Adipose tissue (tissue), 3 donors: ENCODE measurements around the gene CCDC136. TPM values are rescaled to one million over a fixed set of nuclear protein-coding genes. Genes with fewer than 3 reads are reported as not detected.

Source experiments
- H3K27ac ChIP-seq: one replicate; pipeline ENCODE4 v1.5.1; 2013; ENCODE audit warnings: low read depth, low read length
- WGBS, 3 donors: extraction: QIAGEN DNeasy Blood & Tissue Kit; methylation state at CpG; one replicate each; pipeline ENCODE4 v1.1.7; 2013; 5-methylcytosine and 5-hydroxymethylcytosine counted together
- polyA plus RNA-seq, 3 donors: library from polyadenylated mRNA; stranded (reverse); fragments of 200-250 nt; gene quantifications; one replicate each; pipeline ENCODE4 v1.2.3, GENCODE V29; 2013
- donor health status: healthy with polysubstance abuse.
- donor health status: Bipolar disorder and iron deficiency.
- donor health status: healthy.

CCDC136 gene
- polyA plus RNA-seq, 3 donors = 0.79 to 2.8 (median 1.1) TPM

DNA sequence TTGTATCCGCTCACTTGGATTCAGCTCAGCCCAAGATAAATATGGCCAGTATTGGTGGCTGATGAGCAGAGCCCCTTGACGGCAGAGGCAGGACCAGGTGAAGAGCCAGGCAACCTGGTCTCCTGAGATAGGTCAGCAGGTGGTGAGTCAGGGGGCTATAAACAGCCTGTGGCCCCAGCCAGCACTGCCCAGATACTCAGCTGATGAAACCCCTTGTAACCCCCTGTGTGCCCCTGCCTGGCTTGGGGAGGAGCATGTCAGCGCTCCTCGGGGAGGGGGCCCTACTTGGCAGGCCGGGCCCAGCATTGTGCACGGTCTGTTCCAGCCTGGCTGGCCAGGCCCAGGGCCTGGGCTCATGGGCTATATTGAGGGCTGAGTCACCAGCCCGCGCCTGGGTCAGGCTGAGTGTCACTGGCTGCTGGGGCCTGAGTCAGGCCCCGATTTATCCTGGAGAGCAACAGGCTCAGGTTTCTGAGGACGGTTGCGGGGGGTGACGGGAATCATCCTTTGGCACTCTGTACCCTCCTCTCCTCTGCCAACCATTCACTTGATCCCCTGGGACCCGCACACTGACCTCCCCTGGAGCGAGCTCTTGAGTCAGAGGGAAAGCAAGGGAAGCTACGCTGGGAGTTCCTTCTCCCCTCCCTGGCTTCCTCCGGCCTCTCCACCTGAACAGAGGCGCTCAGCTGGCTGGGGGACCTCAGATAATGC is 35.6 kb downstream of the CCDC136 start:
- H3K27ac ChIP-seq = no peak overlapping the region
- WGBS, 3 donors = 82 to 92% (median 83%) methylated on average over 17 of the region's 17 CpGs

DNA sequence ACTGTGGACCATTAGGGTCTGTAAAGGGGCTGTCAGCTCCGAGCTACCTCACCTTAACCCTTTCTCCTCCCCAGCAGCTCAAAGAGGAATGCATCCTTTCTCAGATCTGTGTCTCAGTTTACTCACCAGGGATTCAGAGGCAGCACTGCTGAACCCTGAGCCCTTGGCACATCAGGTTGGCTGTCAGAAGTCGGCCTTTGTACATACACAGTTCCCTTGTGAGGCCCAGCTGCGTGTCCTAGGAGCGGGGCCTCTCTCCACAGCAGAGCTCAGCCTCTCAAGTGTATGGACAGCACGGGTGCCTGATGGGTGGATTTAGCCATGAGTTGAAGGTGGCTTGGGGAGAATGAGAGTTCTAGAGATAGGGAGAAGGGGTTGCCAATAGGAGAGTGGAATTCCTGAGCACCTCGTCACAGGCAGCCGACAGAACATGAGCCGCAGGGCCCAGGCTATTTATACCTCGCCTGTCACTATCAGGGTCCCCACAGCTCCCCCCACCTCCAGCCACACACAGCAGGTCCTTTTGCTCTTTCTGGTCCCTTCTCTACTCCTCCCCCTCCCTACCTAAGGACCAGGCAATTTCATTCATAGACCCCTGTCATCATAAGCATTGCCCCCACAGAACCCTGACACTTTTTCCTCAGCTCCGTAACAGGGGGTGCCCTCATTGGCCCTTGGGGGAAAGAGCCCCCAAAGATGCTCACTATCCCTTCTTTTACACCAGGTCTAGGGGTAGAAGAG is 36.4 kb downstream of the CCDC136 start:
- H3K27ac ChIP-seq = no peak overlapping the region
- WGBS, 3 donors = 75 to 82% (median 78%) methylated on average over 10 of the region's 10 CpGs

DNA sequence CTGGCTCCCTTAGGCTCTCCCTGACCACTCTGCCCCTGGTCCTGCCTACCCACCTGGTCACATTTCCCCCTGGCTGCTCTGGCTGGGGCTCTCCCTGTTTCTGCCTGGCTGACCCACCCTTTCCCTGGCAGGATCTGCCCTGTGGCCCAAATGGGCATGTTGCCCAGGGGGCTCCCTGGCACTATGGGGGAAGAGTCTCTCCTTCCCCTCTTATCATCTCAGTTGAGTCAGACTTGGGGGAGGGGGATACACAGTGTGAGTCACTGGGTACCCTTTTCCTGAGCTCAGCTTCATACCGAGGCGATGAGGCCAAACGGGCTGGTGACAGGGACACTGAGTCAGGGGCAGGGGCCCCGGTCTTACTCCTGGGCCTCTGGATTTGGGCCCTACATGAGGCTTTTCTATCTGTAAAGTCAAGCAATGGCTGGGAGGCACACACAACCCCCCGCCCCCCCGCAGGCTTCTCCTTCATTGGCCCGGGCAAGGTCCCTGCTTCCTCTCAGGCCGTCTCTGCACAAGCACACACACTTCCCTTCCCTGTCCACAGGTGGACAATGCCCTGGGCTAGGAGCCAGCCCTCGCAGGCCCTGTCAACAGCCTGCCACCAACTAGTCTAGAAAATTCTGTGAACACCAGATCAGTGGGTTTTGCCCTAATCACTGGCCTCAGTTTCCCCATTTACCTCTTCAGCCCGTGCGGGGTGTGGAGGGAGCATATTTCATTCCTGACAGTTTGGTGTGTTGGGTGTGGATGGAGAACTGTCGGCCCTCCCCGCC is 37.8 kb downstream of the CCDC136 start:
- H3K27ac ChIP-seq = no peak overlapping the region
- WGBS, 3 donors = 20 to 28% (median 23%) methylated on average over 13 of the region's 13 CpGs

DNA sequence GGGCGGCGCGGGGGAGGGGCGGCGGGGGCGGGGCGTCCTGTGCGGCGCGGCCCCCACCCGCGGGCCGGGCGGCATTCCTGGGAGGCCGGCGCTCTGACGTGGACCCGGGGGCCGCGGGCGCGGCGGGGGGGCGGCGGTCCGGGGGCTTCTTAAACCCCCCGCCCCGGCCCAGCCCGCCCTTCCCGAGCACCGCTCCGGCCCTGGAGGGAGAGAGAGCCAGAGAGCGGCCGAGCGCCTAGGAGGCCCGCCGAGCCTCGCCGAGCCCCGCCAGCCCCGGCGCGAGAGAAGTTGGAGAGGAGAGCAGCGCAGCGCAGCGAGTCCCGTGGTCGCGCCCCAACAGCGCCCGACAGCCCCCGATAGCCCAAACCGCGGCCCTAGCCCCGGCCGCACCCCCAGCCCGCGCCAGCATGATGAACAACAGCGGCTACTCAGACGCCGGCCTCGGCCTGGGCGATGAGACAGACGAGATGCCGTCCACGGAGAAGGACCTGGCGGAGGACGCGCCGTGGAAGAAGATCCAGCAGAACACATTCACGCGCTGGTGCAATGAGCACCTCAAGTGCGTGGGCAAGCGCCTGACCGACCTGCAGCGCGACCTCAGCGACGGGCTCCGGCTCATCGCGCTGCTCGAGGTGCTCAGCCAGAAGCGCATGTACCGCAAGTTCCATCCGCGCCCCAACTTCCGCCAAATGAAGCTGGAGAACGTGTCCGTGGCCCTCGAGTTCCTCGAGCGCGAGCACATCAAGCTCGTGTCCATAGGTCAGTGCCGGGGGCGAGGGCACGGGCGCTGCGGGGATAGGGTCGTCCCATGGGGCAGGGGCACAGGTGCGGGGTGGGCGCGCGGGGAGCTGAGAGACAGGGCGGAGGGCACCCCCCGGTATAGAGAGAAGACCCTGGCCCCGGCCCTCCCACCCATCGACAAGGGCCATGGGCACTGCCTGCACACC is 38.7 kb downstream of the CCDC136 start, which contains the start of gene FLNC:
FLNC (plus strand) TSS at position 176 of the 947 bp plus-strand sequence; CDS start at position 408, 232 bp downstream.
- H3K27ac ChIP-seq = no peak within 1 kb of the TSS
- 1 to 2% (median 2%) methylated on average over 82 to 109 of the region's 109 CpGs for WGBS, 3 donors

DNA sequence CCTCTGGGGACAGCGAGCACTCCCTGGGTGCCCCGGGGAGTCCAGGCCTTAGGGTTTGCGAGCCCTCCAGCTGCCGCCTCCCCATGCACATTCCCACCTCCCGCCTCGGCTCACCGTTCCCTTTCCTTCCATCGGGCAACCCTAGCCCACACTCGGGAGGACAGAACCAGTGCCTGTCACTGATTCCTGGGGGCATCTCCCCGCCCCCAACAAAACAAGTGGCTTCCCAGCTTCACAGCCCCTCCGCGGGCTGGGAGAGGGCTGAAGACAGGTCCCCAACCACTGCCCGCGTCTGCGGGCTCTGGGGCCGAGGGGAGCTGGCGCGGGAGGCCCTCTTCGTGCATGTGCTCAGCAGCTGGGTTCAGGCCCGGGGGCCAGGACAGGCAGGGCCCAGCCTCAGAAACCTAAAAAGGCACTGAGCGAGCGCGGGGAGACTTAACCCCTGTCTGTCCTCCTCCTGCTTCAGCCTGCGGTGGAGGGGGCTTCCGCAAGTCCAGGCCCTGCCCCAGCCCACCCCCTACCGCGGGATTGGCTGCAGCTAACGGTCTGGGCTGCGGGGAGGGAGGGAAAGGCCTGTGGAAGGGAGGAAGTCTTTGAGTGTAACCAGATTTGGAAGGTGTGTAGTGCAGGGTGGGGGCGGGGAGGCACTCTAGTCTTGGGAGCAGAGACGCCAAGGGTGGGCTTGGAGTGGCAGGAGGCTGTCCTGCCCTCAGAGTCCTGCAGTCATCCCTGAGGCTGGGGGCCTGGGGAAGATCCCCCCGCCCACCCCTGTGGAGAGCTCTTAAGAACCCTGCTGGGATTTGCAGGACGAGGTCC is 39.6 kb downstream of the CCDC136 start:
- H3K27ac ChIP-seq = no peak overlapping the region
- WGBS, 3 donors = 6 to 16% (median 9%) methylated on average over 26 to 33 of the region's 33 CpGs

DNA sequence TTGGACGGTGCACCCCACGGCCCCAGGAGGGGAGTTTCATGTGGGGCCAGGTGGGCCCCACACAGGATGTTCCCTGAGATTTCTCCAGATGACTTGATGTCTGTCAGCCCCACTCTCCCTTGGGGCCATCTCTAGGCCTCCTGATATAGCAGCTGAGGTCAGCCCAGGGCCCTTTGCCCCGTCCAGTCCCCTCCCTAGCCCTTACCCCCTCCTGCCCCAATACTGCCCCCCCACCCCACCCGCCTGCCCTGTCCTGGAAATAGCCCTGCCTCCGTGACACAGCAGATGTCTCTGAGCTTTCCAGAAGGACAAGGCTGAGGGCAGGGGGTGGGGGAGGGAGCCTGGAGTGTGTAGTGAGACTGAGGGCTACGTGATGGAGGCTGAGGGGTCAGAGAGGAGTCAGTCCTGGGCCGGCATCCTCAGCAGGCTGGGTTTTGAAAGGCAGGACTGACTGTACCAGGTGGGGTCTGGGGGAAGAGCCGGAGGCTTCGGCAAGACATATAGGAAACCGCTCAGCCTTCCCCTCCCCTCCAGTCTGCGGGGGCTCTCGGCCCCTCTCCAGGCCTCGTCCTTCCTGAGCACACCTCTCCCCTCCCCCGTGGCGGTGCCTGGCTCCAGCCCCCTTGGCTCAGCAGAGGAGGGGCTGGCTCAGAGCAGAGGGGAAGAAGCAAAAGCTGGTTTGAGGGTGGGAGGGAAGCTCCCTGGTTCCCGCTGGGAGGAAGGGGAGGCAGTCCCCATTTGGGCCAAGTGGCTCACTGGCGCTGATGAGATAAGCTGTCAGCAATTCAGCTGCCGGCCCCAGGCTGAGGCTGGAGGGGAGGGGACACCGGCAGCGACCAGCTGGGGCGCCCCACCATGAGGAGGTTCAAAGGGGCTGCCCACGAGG is 40.5 kb downstream of the CCDC136 start:
- no peak overlapping the region for H3K27ac ChIP-seq
- 5 to 22% (median 9%) methylated on average over 17 to 22 of the region's 22 CpGs for WGBS, 3 donors

DNA sequence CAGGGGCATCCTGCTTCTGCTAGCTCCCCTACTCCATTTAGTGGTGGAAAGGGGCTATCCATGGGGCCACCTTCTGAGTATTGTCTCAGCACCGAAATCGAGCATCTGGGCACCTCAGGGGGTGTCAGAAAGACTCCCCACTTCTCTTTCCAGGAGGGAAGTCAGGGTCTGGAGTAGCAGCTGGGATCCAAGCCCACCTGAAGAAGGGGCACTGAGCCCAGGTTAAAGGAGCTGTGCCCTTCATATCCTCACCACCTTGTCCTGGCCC is 41.0 kb downstream of the CCDC136 start:
- 14 to 44% (median 17%) methylated on average over 2 of the region's 2 CpGs for WGBS, 3 donors
- no peak overlapping the region for H3K27ac ChIP-seq

DNA sequence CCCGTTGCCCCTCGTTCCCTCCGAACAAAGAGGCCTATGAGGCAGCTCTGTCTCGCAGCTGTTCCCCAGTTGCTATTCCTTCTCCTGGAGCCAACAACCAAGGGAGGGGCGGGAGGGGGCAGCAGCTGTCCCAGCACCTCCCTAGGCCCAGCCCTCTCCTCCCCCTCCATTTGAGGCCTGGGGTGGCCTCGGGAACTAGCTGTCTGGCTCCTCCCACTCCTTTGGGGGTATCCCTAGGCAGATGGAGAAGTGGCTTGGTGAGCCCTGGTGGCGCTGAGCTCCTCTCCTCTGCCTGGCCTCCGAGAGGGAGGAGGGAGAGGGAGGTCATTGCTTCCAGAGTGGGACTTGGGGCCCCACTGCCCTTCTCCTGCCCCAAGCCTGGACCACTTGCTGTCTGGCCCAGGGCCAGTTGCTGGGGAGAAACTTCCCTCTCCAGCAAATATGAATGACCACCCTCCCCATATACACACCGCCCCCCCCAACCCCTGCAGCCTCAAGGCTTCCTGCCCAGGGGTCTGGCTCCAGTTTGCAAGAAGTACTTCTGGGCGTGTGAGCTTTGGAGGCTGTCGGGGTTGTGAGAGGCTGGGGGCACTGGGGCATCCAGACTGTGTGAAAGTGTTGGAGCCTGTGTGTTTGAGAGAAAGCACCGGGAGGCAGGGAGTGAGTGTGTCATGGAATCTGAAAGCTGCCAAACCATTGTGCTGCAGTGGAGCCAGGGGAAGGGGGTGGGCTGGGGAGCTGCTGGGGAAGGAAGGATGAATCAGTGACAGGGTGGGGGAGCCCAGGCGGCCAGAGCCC is 41.6 kb downstream of the CCDC136 start:
- WGBS, 3 donors = 13 to 23% (median 15%) methylated on average over 11 to 13 of the region's 13 CpGs
- no peak overlapping the region for H3K27ac ChIP-seq

DNA sequence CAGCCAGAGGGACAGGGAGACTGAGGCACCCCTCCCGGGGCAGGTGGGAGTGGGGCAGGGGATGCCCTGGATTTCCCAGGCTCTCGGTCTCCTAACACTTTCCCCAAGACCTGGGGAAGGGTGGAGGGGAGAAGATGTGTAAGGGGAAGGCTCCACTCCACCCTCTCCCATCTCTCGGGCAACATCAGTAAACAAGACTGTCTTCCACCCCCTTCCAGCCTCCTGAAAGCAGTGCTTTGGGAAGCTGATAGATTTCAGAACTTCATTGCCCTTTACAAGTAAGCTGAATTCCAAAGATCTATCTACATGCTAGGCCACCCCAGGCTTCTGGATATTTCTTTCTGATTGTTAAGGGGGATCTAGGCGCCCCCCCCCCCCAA is 42.2 kb downstream of the CCDC136 start:
- no peak overlapping the region for H3K27ac ChIP-seq
- WGBS, 3 donors = 35 to 38% (median 36%) methylated on average over 4 of the region's 4 CpGs

DNA sequence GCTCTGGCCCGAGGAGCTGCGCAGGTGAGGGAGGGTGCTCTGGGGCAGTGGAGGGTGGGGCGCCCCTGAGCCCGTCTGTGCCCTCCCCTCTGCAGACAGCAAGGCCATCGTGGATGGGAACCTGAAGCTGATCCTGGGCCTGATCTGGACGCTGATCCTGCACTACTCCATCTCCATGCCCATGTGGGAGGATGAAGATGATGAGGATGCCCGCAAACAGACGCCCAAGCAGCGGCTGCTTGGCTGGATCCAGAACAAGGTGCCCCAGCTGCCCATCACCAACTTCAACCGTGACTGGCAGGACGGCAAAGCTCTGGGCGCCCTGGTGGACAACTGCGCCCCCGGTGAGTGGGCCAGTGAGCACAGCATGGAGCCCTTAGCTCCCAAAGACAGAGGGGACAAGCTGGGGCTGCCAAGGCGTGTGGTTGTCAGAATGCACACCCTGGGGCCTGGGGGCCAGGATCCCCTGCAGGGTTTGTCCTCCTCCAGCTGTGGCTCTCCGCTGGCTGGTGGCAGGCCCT is 43.5 kb downstream of the CCDC136 start:
- no peak overlapping the region for H3K27ac ChIP-seq
- WGBS, 3 donors = 84 to 94% (median 88%) methylated on average over 16 of the region's 16 CpGs

DNA sequence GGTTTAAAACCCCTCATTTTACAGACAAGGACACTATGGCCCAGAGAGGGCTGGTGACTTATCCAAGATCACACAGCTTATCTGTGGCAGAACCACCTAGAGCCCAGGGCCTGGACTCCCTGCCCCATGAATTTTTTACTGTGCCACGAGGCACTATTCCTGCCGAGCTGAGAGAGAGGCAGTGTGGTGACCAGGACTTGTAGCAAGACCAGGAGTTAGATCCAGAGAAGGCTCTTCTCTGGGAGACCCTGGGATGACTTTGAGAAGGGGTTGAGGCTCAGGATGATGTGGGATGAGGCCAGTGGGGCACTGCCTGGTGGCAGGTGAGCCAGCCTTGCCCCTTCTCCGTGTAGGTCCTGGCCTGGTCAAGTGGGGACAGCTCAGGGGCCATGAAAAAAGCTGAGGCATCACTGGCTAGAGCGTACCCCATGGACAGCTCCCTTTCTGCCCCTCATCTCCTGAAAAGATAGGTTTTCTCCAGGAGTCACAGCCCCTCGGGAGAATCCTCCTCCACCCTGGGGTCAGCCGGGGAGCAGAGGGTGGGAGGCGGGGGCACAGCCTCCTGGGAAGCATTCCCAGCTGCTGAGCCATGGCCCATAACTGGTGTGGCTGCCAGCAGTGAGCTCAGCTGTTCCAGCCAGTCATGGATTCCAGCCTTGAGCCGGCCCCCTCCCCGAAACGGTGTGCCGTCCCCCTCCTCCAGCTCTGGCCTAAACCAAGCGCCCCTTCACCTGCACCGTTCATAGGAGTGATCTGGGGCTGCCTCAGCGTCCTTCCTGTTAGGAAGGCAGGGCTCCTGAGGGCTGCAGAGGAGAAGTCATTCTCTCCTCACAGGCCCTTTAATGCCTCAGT is 44.2 kb downstream of the CCDC136 start:
- WGBS, 3 donors = 67 to 71% (median 69%) methylated on average over 14 of the region's 14 CpGs
- H3K27ac ChIP-seq = no peak overlapping the region

DNA sequence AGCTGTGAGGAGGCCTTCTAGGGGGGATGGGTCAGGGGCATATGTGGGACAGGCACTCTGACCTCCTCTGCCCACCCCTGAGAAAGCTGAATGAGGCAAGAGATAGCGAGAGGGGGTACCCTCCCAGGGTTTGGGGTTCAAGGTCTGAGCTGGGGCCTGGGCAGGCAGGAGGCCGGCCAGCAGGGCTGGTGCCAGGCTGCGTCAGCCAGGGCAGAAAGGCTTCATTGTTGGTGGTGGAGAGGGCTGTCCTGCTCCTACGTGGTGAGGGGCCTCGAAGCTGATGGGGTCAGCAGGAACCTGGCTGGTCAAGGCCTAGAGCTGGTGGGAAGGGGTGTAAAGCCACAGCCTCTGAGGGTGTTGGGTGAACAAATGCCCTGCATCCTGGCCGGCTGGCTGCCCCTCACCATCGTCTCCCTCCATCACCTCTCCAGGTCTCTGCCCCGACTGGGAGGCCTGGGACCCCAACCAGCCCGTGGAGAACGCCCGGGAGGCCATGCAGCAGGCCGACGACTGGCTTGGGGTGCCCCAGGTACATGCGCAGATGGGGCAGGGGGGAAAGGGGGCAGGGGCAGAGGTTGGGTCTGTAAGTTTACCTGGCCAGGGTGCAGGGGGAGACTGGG is 45.1 kb downstream of the CCDC136 start:
- 86 to 96% (median 93%) methylated on average over 13 to 14 of the region's 14 CpGs for WGBS, 3 donors
- H3K27ac ChIP-seq = no peak overlapping the region

DNA sequence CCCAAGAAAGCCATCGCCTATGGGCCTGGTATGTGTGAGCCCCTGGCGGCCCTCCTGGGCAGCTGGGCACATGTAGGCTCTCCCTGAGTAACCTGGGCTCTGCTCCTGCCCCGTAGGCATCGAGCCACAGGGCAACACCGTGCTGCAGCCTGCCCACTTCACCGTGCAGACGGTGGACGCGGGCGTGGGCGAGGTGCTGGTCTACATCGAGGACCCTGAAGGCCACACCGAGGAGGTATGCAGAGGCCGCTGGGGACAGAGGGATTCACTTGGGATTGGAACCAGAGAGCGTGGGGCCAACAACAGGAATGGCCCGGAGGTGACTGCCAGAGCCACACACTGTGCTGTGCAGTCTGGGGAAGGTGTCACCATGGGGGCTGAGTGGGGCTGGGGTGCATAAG is 45.8 kb downstream of the CCDC136 start:
- no peak overlapping the region for H3K27ac ChIP-seq
- 95% methylated on average over 16 of the region's 16 CpGs for WGBS, 3 donors

DNA sequence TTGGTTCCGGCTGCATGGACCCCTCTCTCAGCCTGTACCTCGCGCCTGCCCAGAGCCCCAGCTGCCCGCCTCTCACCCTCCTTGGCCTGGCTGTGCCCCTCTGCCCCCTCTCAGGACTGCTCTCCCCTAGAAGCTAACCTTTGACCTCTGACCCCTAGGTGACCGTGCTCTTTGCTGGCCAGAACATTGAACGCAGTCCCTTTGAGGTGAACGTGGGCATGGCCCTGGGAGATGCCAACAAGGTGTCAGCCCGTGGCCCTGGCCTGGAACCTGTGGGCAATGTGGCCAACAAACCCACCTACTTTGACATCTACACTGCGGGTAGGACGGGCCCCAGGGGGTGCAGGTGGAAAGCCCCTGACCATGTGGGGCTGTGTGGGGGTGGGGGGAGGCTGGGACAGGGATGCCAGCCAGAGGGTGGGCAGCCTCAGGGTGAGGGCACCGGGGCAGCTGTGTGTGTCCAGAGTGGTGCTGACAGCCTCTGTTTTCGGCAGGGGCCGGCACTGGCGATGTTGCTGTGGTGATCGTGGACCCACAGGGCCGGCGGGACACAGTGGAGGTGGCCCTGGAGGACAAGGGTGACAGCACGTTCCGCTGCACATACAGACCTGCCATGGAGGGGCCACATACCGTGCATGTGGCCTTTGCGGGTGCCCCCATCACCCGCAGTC is 46.5 kb downstream of the CCDC136 start:
- 92 to 95% (median 93%) methylated on average over 22 of the region's 22 CpGs for WGBS, 3 donors
- H3K27ac ChIP-seq = no peak overlapping the region
